GM21526 (cell line): ENCODE measurements around the gene TSG101.

ENCODE experiments used
- ATAC-seq: cut with Tn5 transposase; IDR thresholded peaks from one replicate; pipeline ENCODE4 v1.9.1; 2021; ENCODE audit warnings: moderate library complexity; ENCODE audit not compliant: unreplicated experiment, low FRiP score

Gene TSG101

DNA sequence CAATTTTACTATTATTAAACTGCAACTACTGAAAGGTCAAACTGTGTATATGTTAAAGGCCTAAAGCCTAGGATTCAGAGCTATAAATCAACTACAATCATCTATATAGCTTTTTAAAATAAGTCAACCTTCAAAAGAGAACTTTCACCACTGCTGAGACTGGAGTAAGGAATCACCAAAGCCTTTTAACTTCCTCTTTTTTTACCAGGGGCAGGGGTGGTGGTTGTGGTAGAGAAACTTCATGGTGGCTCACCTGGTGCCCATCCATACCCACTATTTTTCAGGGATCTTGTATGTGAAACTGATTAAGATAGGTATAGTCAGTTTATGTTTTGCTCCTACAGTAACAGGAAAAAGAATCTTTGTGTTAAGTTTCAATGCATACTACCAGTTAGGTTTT, 31.5 kb downstream of the TSG101 start:
- ATAC-seq, result no peak

DNA sequence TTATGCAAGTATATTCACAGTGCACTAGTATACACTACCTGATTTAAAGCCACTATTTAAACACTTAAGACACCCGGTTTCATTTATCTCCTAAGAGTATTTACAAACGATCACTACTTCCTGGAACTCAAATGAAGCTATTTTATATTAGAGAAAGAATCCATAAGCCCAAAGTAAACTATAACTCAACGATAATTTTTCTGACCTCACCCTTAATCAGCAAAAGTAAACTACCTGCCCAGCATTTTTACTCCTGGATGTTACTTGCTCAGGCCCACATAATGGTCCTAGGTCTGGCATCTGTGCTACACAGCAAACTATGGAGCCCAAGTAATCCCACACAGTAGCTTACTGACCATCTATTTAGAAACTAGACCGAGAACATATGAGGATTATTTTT, 33.4 kb downstream of the TSG101 start:
- ATAC-seq, result no peak

DNA sequence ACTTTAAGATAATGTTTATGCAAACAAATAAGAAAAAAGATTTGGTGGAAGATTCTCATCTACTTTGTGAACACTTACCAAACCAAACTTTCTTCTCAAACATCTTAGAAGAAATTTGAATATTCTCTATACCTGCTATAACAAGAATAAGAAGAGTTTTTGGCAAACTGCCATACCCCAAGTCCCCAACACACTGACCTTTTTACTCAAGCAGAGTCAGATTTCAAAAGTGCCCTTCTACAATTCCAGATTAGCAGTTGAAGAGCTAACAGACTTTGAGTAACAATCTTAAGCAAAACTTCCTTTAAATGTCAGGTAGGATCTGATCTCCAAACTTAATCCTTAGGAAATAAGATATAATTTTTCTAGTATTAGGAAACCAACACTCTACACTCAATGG, 33.9 kb downstream of the TSG101 start:
- no peak for ATAC-seq

DNA sequence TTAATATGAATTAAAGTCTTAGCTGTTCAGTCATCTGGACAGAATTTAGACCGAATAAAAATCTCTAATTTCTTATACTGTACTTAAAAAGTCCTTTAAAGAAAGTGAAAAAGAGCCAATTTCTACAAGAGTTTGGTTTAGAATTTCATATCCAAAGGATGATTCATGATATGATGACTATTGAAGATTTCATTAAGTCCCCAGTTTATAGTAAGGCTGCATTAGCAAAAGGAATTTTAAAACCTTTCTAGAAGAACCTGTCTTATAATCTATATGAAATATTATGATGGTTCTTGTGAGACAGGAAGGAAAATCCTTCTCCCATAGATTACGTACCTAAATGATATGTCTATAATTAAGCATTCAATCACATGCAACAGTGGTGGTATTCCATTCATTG, 34.8 kb downstream of the TSG101 start:
- no peak for ATAC-seq

DNA sequence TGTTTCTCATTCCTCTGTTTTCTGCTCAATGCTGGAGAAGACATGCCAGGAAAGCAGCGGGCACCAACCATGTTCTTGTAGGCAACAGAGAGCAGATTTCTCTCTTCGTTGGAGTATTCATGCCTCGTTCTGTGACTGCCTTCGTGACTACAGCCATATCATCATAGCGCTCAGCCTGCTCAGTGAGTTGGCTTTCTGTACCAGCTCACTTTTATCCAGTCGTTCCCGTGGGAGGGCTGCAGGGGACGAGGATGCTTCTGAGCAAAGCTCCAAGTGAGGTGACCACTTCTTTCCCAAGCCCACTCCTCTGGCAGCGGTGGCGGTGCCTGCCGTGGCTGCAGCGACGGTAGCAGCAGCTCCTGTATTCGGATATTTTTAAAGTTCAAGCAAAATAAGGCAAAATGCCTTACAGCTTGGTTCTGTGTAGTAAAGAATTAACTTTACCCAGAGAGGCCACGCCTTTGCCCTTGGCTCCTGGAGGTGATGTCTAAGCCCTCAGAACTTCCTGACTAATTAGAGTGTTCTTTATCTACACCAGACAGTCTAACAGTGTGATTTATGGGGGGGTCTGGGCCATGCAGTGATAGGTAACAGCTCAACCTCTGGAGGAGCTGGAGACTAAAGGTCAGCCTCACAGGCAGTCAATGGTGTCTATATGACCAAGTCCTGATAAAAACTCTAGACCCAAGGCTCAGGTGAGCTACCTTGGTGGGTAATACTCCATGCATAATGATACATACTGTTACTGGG, 35.8 kb downstream of the TSG101 start:
- no peak for ATAC-seq

DNA sequence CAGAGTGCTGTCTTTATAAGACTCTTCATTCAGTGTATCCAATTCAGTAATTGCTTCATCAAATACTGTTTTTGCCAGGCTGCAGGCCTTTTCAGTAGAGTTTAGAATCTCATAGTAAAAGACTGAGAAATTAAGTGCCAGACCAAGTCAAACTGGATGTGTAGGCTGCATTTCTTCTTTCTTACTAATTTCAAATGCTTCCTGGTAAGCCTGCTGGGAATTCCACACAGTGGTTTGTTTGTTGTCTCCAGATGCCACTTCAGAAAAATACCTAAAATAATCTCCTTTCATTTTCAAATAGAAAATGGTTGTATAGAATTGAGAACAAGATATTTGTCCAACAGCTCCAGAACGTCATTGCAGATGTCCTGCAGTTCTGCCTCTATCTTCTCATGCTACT, 36.4 kb downstream of the TSG101 start:
- ATAC-seq, result no peak

DNA sequence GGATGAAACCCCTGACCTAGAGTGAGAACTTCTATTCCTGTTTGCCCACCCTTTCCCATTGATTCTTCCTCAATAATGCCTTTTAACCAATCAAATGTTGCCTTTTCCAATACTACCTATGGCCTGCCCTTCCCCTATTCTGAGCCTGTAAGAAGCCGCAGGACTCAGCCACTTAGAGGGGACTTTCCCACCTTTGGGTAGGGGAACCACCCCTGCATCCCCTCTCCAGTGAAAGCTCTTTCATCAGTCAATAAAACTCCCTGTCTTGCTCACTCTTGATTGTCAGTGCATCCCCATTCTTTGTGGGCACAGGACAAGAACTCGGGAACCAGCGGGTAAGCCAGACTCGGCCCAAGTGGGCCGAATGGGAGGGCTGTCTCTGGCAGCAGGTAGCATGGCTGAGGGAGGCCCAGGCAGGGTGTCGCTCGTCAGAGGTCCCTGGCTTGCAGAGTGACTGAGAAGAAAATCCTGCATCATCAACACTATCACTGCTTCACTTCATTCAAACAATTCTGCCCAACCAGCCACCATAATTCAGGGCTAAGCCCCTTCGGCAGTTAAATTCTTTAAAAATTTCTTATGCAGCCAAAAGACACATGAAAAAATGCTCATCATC, 40.7 kb downstream of the TSG101 start:
- ATAC-seq, result no peak

DNA sequence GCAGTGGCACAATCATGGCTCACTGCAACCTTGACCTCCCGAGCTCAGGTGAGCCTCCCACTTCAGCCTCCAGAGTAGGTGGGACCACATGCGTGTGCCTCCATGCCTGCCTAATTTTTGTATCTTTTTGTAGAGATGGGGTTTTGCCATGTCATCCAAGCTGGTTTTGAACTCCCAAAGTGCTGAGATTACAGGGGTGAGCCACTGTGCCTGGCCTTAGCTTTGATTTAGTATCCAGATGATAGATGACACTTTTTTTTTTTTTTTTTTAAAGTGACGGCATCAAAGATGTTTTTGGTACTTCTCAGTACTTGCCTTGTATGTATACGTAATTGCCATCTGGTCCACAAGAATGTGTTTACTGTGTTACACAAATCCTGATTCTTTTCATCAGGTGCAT, 47.7 kb downstream of the TSG101 start:
- no peak for ATAC-seq

DNA sequence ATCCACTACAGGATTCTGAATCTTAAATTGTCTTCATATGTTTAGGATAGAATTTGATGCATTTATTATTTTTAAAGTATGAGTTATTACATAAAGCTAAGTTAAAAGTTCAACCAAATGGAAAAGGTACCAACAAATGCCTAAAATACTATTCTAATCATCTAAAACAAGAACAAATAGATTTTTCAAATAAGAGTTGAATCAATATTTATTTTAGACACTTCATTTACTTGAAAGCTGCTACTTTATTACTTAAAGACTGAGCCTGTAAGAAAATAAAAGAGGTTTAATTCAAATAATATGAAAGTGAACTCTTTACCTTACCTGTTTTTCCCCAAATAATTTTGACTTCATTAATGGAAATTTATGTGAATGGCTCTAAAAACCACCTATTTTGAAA, 54.2 kb downstream of the TSG101 start:
- ATAC-seq, result no peak

DNA sequence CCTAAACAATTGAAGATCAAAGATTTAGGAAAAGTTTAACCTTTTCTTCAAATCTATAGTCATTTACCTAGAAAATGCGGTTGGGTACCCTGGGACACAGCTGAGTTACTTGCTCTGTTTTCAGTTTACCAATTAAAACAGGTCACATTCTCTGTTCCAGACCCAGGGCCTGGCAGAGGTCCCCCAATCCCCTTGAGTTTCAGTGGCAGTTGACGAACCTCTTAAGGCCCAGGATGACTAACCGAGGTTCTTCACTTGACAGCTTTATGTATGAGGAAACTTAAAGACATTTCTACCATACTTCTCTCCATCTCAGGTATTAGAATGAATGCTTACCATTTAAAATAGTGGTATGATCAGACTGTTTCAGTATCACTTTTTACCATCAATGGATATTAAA, 54.7 kb downstream of the TSG101 start:
- ATAC-seq, result no peak

DNA sequence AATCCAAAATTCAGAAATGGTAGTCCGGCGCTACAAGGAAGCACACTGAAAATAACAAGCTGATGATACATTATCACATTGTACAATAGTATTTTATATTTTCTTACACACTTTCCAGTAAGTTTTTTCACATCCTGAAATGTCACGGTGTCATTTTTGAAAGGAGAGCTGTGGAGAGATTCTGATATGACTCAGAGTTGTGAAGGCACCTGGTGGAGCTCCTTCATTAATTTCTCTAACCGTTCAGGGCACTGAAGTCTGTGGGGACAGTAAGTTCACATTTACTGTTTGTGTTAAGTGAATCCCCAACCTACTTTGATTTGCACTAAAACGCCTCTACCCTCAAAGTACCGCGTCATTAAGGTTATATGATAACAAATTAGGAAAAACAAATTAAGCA, 57.8 kb downstream of the TSG101 start:
- ATAC-seq, result no peak

DNA sequence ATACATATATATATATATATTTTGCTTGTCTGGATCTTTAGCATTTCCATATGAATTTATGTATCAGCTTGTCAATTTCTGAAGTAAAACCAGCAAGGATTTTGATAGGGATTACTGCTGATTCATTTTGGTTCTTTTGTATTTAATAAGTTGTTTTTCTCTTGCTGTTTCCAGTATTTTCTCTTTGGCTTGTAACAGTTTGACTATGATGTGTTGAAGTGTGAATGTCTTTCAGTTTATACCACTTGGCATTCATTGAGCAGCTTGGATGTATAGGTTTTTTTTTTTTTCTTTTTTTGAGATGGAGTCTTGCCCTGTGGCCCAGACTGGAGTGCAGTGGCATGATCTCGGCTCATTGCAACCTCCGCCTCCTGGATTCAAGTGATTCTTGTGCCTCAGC, 58.7 kb downstream of the TSG101 start:
- ATAC-seq, result no peak

DNA sequence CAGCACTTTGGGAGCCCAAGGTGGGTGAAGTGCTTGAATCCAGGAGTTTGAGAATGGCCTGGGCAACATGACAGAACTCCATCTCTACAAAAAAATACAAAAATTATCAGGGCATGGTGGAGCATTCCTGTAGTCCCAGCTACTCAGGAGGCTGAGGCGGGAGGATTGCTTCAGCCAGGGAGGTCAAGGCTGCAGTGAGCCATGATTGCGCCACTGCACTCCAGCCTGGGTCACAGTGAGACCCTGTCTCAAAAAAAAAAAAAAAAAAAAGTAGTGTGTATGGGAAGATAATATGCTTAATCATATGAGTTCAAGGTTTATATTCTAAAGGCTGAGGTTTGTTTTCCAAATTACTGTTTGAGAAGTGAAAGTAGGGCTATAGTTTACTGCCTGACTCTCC, 60.3 kb downstream of the TSG101 start:
- ATAC-seq, result no peak

DNA sequence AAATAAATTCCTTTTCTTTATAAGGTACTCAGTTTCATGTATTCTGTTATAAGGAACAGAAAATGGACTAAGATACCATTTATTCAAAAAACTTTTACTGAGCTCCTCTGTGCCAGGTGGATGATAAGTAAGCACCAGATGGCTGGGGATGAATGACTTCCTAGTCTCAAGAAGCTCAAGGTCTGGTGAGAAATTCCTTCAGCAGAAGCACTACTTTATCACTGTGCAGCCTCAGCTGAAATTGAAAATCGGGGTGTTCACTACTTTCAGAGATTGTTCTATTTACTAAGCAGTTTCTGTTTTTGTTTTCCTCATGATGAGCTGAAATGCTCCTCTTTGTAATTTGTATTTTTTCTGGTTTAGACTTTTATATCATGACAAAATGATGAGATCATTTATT, 63.3 kb downstream of the TSG101 start:
- no peak for ATAC-seq

DNA sequence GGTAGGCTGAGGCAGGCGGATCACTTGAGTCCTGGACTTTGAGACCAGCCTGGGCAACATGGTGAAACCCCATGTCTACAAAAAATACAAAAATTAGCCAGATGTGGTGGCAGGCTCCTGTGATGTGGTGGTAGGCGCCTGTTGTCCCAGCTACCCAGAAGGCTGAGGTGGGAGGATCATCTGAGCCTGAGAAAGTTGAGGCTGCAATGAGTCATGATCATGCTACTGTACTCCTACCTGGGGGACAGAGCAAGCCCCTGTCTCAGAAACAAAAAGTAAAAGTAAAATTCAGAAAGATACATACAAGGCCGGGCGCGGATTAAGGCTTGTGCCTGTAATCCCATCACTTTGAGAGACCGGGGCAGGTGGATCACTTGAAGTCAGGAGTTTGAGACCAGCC, 64.8 kb downstream of the TSG101 start:
- no peak for ATAC-seq

DNA sequence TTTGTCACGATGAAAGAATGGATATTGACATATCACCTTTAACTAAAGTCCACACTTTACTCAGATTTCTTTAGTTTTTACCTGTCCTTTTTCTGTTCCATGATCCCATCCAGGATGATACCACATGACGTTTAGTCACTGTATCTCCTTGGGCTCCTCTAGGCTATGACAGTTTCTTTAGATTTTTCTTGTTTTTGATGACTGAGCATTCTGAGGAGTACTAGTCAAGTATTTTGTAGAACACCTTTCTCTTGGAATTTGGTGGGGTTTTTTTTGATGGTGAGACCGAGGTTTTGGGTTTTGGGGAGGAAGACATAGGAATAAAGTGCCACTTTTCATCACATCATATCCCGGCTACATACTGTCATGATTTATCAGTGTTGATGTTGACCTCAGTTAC, 67.1 kb downstream of the TSG101 start:
- no peak for ATAC-seq

DNA sequence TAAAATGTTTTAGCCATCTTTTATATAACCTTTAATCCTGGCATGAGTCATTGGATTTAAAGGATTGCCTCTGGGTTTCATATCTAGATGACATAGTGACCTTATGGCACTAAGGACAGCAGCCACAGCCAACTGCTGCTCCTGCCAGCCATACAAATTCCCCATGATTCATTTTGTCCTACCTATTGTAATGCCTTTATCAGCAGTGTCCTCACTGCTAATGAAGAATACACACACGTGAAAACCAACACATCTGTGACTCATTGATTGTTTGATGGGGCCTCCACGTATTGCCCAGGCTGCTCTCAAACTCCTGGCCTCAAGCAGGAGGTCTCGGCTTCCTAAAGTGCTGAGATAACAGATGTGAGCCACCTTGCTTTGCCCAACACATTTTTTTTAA, 69.3 kb downstream of the TSG101 start:
- ATAC-seq, result no peak

DNA sequence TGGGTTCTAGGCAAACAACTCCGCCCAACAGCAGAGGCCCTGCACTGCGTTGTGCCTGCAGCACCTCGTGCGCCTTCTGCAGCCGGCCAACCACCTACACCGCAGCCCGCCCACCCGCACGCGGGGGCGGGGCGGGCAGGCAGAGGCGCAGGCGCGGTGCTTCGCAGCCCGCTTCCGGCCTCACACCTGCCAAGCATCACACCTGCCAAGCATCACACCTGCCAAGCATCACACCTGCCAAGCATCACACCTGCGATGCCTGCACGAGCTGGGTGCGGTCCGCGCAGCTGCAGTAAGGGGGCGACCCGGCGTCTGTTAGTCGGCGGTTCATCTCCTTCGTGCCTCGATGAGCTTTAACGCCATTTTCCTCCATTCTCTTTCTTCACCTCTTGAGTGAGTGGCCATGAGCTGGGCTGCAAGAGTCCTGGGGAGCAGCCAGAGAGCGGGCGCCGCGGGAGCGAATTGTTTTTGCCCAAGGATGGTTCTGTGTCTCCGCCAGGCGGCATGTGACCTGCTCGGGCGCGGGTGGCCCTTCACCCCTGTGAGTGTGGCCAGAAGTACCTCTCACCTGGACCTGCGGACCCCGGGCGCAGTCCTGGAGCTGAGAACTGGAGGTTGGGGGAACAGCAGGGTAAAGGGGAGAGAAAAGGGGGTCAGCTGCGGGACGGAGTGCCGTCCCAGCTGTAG, 70.9 kb downstream of the TSG101 start, which contains the start of gene LDHAL6A:
LDHAL6A (plus strand) TSS at position 171 of the 687 bp plus-strand sequence. CDS start 825 bp downstream, outside the sequence.
- ATAC-seq, result no peak

DNA sequence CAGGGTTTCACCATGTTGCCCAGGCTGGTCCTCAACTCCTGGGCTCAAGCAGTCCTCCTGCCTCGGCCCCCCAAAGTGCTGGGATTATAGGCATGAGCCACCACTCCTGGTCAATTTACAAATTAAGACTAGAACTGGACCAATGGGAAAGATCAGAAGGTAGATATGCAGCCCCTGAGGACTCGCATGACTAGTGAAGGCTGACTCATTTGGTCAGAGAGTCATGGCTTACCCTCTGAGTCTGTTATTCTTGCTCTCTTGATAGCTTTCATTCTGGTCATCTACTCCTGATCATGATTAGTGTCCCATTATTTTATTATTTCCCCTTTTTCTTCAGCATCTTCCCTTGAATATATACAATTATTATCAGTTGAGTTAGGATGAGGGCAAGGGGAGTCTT, 73.8 kb downstream of the TSG101 start:
- no peak for ATAC-seq

DNA sequence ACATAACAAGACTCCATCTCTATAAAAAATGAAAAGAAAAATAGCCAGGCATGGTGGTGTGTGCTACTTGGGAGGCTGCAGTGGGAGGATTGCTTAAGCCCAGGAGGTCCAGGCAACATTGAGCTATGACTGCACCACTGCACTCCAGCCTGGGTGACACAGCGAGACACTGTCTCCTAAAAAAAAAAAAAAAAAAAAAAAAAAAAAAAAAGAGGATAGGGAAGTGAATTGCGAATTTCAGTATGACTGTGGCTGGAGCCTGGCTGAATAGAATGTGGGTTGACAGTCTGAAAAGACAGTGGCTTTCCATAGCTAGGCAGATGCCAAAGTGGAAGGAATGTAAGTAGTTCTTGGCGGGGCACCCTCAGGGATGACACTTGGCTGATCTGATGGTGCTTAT, 77.5 kb downstream of the TSG101 start:
- ATAC-seq, result no peak

DNA sequence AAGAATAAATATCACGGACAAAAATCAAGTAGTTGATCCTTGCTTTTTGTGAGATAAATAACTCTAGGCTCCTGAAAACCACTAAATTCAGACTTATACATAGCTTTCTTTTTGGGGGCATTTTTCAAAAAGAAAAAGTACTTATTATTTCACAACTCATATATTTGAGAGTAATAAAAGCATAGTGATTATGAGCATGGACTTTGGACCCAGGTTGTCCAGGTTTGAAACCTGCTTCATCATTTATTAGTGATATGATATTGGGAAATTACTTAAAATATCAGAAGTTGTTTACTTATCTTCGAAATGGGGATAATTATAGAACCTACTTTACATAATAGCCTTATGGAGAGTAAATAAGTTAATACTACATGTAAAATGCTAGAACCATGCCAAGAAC, 88.1 kb downstream of the TSG101 start:
- ATAC-seq, result no peak
